Activated CD4-positive, alpha-beta T cell treated with anti-CD3 and anti-CD28 coated beads for 48 hours (primary cell): ENCODE results near the gene F2RL1.
"Not testable (repeated sequence)": the region's sequence is repeated elsewhere in the genome, so short reads cannot be mapped to it uniquely, and the experiment has no call there.

Source experiments
- DNase-seq: peaks from one replicate; pipeline ENCODE4 v3.0.0-alpha.2; 2020

F2RL1 gene

DNA sequence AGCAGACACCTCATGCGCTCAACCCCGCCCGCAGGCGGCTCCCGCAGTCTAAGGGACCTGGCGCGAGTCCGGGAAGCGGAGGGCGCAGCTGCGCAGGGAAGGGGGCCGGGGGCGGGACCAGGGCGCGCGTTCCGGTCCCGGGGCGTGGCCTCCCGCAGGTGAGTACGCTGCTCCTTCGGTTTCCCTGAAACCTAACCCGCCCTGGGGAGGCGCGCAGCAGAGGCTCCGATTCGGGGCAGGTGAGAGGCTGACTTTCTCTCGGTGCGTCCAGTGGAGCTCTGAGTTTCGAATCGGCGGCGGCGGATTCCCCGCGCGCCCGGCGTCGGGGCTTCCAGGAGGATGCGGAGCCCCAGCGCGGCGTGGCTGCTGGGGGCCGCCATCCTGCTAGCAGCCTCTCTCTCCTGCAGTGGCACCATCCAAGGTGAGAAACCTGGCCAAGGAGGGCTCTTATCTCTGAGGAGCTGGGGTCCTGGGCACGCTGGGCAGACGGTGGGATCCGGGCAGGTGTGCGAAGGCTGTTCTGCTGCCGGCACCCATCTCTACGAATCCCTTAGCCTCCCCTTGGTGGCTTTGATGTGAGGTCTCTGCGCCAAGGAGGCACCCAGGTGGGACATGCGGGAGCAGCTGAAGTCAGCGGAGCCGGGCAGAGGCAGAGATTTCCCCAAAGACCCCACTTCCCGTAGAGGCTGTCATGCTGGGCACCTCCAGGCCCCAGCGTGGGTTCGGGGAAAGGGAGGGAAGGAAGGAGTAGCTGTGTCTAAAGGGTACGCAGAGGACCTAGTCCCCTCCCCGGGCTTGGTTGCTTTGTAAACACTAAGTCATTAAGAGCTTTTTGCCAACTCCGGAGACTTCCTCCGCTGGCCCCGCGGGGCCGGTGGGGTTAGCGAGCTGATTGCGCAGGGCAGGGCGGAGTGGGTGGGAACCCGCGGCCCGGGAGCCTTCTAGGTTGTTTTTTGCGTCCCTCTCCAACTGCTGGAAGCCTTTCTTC, at the start of gene F2RL1:
Gene F2RL1 (plus strand): TSS at position 187 of the 988 bp plus-strand sequence. CDS start 153 bp downstream, at position 340.
- DNase-seq = peak; percentile 44

- not testable (repeated sequence) for DNase-seq
Measured at GRCh38 chr5:76771041-76771440, 47.8 kb upstream of the F2RL1 start.

GRCh38 chr5:76771705-76772405, 47.0 kb upstream of the F2RL1 start:
- no peak for DNase-seq

GRCh38 chr5:76775921-76776320, 42.9 kb upstream of the F2RL1 start:
- DNase-seq = no peak

DNA sequence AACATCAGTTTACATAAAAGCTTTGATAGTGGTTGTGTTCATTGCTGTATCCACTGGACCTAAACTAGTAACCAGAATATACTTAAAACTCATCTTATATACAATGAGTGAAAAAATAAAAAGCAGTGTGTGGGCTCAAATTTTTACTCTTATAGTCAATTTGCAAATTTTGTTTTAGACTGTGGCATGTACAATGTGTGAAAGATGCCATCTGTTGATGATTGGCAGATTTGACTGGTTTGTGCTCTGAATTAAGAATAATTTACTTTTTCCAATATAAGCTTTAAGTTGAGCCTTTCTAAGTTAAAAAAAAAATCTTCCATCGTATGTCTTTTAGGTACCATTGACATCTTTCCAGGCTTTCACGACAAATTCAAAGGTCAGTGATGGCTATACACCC, 42.4 kb upstream of the F2RL1 start:
- DNase-seq = no peak

GRCh38 chr5:76780616-76781015, 38.2 kb upstream of the F2RL1 start:
- not testable (repeated sequence) for DNase-seq

- no peak for DNase-seq
Measured at GRCh38 chr5:76781775-76782174, 37.1 kb upstream of the F2RL1 start.

DNA sequence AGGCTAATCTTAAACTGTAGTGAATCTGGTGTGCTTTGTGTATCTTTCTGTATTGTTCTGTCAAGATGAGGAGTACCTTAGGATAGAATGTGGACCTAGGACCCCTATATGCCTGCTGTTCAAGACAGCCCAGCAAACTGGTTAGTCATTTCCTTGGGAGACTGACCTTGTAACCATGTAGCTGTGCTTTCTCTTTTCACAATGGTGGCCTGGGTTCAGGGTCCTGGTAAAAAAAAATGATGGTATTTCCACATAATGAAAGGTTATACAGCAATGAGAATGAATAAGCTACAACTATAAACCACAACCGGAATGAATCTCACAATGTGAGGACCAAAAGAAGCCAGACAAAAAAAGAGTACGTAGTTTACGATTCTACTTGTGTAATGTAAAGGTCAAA, 36.4 kb upstream of the F2RL1 start:
- no peak for DNase-seq

- no peak for DNase-seq
Measured at GRCh38 chr5:76787237-76787636, 31.6 kb upstream of the F2RL1 start.

- DNase-seq = no peak
Measured at GRCh38 chr5:76788362-76788761, 30.5 kb upstream of the F2RL1 start.

- not testable (repeated sequence) for DNase-seq
Measured at GRCh38 chr5:76789275-76789674, 29.6 kb upstream of the F2RL1 start.

GRCh38 chr5:76789991-76790581, 28.7 kb upstream of the F2RL1 start:
- DNase-seq = no peak

GRCh38 chr5:76790632-76791290, 28.1 kb upstream of the F2RL1 start:
- peak; percentile 8 for DNase-seq

DNA sequence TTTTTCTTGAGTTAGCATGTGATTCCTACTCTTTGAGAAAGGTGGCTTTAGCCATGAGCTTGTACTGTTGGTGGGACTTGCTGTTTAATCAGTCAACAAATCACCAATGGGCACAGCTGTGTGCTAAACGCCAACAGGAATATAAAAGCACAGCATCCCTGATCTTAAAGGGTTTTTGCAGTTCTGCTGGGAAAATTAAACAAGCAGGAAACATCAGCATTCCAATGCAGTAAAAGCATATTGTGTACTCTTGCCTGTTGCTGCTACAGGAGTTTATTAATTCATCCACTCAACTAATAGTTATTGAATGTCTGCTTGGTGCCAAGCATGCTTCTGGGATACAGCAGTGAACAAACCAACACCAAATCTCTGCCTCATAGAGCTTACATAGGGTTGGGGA, 27.4 kb upstream of the F2RL1 start:
- no peak for DNase-seq

DNA sequence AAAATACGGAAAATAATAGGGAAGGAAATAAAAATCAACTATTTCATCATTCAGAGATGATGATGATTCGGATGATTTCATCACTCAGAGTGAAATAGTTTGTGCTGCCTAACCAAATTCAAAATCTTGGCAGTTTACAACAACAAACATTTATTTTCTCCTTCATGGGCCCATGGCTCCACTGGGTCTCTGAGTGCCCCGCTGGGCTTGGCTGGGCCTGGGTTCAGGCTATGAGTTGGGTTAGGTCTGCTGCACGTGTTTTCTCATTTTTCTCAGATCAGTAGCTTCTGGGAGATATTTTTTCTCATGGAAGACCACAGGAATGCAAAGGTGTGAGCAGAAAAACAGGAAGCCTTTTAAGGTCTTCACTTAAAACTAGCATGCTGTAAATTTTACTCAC, 24.0 kb upstream of the F2RL1 start:
- DNase-seq = no peak

GRCh38 chr5:76799588-76799987, 19.2 kb upstream of the F2RL1 start:
- DNase-seq = no peak

- no peak for DNase-seq
Measured at GRCh38 chr5:76800579-76800978, 18.3 kb upstream of the F2RL1 start.

- no peak for DNase-seq
Measured at GRCh38 chr5:76801159-76801802, 17.5 kb upstream of the F2RL1 start.

DNA sequence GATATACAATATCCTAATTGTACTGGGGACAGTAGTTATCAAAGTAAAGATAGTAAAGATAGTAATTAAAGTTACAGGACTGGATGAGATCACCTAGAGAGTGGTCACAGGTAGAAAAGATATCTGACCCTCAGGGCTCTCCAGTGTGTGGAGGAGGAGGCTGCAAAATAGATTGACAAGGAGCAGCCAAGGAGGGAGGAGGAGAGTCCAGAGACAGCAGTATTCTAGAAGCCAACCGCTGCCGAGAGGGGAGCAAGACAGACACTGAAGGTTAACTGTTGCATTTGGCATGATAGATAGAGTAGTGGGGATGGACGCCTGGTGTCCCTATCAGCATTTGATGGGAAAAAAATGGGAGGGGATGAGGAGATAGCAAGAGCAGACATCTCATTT, 17.0 kb upstream of the F2RL1 start:
- DNase-seq = no peak

GRCh38 chr5:76804266-76804665, 14.6 kb upstream of the F2RL1 start:
- DNase-seq = no peak

- no peak for DNase-seq
Measured at GRCh38 chr5:76805821-76806505, 12.9 kb upstream of the F2RL1 start.

GRCh38 chr5:76807296-76807695, 11.5 kb upstream of the F2RL1 start:
- no peak for DNase-seq
